ENCODE measurements around the gene HOMER2.

Gene HOMER2

DNA sequence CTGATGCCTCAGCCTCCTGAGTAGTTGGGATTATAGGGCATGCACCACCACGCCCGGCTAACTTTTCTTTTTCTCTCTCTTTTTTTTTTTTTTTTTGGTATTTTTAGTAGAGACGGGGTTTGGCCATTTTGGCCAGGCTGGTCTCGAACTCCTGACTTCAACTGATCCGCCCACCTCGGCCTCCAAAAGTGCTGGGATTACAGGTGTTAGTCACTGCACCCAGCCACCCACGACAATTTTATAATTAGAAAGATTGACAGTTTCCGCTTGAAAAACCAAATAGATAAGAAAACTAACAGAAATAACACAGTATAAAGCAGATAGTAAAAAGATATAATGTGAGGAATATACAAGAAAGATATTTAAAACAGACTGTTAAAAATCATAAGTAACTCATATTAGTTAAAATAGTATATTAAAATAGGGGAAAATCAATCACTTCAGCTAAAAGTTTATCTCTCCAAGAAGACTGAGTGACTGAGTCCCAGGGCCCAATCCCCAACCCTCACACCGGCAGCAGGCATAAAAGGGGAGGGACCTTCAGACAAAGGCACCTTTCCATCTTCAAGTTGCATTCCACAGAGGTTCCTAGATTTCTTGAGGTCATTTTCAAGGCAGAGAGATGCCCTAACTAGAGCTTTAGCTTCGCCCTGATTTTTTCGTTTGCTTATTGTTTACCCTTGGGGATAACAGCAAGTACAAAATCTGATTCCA lies 144.4 kb downstream of the HOMER2 start:
- TF ChIP-seq, protein P1, sequence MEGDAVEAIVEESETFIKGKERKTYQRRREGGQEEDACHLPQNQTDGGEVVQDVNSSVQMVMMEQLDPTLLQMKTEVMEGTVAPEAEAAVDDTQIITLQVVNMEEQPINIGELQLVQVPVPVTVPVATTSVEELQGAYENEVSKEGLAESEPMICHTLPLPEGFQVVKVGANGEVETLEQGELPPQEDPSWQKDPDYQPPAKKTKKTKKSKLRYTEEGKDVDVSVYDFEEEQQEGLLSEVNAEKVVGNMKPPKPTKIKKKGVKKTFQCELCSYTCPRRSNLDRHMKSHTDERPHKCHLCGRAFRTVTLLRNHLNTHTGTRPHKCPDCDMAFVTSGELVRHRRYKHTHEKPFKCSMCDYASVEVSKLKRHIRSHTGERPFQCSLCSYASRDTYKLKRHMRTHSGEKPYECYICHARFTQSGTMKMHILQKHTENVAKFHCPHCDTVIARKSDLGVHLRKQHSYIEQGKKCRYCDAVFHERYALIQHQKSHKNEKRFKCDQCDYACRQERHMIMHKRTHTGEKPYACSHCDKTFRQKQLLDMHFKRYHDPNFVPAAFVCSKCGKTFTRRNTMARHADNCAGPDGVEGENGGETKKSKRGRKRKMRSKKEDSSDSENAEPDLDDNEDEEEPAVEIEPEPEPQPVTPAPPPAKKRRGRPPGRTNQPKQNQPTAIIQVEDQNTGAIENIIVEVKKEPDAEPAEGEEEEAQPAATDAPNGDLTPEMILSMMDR (IDR thresholded peaks at IDR 0.05; ENCODE audit: control insufficient read depth, extremely low read depth, insufficient read depth) = no peak
- DNase-seq (ENCODE audit: low read depth) = no peak

DNA sequence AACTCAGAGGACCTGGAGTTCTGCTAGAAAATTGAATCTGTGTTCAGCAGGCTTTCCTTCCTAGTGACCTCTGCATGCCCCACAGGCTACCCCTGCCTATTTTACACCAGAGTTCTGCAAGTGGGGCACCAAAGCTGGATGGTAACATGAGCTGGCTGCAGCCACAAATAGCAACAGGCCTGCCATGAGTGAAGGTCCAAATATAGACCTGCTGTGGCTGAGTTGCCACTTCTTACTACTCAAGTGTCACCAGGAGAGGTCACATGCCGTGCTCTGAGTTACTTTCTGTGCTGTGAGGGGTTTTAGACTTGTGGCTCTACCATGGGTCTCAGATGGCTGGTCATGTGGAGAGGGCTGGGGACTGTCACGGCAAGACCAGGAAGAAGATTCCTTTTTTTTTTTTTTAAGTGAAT lies 146.5 kb downstream of the HOMER2 start, which contains the start of gene FSD2:
FSD2 (minus strand) TSS at position 76 of the 413 bp plus-strand sequence. CDS start 18,679 bp downstream, outside the sequence.
- DNase-seq (ENCODE audit: low read depth) = no peak
- TF ChIP-seq, protein P1 (IDR thresholded peaks at IDR 0.05; ENCODE audit: control insufficient read depth, extremely low read depth, insufficient read depth) = no peak
- H3K4me3 ChIP-seq (ENCODE audit: low read depth, low read length) = no peak within 1 kb of the TSS

More for the DNA sequence above, 144.4 kb downstream of the HOMER2 start:
- 0 out of 2 replicates have a peak overlapping the region, but pooled peaks have one; percentile 68 for H3K4me3 ChIP-seq (ENCODE audit: low read depth, low read length)

DNA sequence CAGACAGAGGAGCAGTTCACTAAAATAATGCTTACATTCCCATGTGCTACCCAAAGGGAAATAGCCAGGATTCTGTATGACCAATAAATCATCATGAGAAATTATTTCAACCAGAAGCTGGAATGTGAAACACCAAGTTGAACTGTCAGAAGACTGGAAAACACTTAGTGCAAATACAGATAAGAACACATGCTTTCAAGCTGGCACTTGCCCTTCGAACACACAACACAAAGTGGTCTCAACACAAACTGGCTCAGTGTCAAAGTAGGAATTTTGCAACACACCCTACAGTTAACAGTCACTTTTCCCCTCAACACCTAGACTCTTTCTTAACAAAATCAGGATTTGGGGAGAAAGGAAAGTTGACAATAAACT lies 148.0 kb downstream of the HOMER2 start:
- TF ChIP-seq, protein P1 (IDR thresholded peaks at IDR 0.05; ENCODE audit: control insufficient read depth, extremely low read depth, insufficient read depth) = no peak
- no peak for DNase-seq (ENCODE audit: low read depth)
- no peak overlapping the region for H3K4me3 ChIP-seq (ENCODE audit: low read depth, low read length)

DNA sequence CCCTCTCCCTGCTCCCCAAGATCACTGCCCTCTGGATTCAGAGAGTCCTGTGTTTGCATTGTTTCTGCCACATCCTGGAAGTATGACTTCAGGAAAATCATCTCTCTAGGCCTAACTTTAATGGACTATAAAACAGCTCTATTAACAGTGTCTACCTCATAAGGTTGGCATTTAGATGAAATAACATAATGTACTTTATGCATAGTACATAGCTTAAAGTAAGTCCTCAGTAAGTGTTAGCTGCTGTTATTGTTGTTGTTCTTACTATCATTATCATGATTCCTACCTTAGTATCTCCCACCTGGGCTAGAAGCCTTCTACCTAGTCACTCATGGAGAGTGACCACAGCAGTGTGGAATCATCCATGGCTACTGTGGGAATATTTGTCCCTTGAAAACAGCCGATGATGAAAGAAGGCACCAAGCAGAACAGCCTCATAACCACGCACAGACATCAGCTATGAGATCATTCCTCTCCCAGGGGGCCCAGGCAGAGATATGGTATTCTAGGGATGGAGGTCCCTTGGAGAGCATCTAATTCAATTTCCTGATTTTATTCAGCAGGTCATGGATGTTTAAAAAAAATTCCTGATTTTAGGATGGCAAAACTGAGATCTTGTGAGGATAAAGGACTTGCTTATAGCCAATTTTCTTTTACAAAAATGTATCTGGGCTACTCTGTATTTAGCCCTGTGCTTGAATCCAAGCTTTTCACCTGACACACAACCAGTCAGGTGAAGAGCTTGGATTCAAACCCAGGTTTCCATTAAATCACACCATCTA lies 148.5 kb downstream of the HOMER2 start:
- H3K4me3 ChIP-seq (ENCODE audit: low read depth, low read length) = no peak overlapping the region
- DNase-seq (ENCODE audit: low read depth) = no peak
- TF ChIP-seq, protein P1 (IDR thresholded peaks at IDR 0.05; ENCODE audit: control insufficient read depth, extremely low read depth, insufficient read depth) = no peak

DNA sequence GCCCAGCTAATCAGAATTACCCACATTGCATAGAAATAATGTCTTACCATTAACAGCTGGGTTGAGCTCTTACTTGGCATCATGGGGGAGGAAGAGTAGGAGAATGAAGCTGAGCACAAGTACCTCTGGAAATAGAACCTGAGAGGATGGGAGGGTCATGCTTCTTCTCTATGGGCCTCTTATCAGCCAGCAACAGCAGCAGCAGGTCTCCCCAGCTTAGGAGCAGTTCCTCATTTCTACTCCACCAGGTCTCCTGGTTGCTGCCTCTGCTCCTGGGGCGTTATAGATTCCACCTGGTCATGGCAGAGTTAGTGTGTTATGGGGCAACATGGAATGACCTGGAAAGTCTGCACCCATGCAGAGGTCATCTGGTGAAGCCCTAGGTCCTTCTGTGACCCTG lies 150.0 kb downstream of the HOMER2 start:
- no peak for DNase-seq (ENCODE audit: low read depth)
- TF ChIP-seq, protein P1 (IDR thresholded peaks at IDR 0.05; ENCODE audit: control insufficient read depth, extremely low read depth, insufficient read depth) = no peak

DNA sequence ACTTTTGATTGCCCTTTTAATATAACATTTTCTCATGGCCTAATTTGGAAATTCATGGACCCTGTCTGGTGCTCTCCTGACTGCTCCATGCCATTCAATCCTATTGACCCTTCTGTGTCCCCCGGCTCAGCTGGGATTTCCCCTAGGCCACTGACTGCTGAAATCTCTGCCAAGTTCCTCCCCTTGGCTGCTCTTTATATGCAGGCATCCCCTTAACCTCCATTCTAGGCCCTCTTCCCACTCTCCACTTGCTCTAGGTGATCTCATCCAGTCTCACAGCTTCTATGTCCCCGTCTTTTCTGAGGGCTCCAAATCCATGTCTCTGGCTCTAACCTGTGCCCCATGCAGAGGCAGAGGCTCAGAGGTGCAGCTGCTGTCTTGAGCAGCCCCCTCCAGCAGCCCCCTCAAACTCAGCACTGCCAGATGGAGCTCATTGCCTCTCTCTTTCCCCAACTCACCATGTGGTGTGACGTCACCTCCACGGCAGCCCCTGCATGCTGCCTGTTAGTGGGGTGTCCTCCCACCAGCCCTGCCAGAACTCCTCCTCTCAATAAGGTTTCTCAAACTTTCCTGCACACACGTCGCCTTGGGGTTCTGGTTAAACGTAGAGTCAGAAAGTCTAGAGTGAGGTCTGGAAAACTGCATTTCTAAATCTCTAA lies 153.2 kb downstream of the HOMER2 start:
- DNase-seq (ENCODE audit: low read depth) = no peak
- no peak overlapping the region for H3K4me3 ChIP-seq (ENCODE audit: low read depth, low read length)
- TF ChIP-seq, protein P1 (IDR thresholded peaks at IDR 0.05; ENCODE audit: control insufficient read depth, extremely low read depth, insufficient read depth) = no peak

More for the DNA sequence above, 150.0 kb downstream of the HOMER2 start:
- no peak overlapping the region for H3K4me3 ChIP-seq (ENCODE audit: low read depth, low read length)
